Upper lobe of right lung (tissue), 1 donor: ENCODE data around the gene TAF1A. TPM values are rescaled to one million over a fixed set of nuclear protein-coding genes. Genes with fewer than 3 reads are reported as not detected.
A peak's percentile ranks its signal among the peaks of the same experiment; 100 is the strongest.

Source experiments
- ATAC-seq: fragments of 200-7000 bp; cut with Tn5 transposase; one replicate; pipeline ENCODE4 v1.9.1; 2020; ENCODE audit warnings: mild to moderate bottlenecking, moderate library complexity
- DNase-seq: peaks from one replicate; pipeline ENCODE4 v3.0.0-alpha.2; 2020
- H3K27ac ChIP-seq: fragments of 200-600 bp; one replicate; pipeline ENCODE4 v1.8.0; 2022
- H3K27me3 ChIP-seq: fragments of 200-600 bp; one replicate; pipeline ENCODE4 v1.8.0; 2022; ENCODE audit warnings: mild to moderate bottlenecking
- H3K36me3 ChIP-seq: fragments of 200-600 bp; one replicate; pipeline ENCODE4 v1.8.0; 2022
- H3K4me1 ChIP-seq: fragments of 200-600 bp; one replicate; pipeline ENCODE4 v1.8.0; 2022
- H3K4me3 ChIP-seq: fragments of 200-600 bp; one replicate; pipeline ENCODE4 v1.8.0; 2022; ENCODE audit warnings: mild to moderate bottlenecking
- H3K9me3 ChIP-seq: fragments of 200-600 bp; one replicate; pipeline ENCODE4 v1.8.0; 2022
- CTCF ChIP-seq: fragments of 200-600 bp; IDR thresholded peaks from one replicate; pipeline ENCODE4 v1.8.0; 2022; ENCODE audit warnings: antibody characterized with exemption
- intact Hi-C: fragments of 100-400 bp; cut with DNase I; formaldehyde crosslinking; loops from one replicate; pipeline ENCODE4 v1.11.0; 2022
- total RNA-seq: library from RNA; stranded (reverse); fragmentation: NEBNext Ultra II Directional; extraction: Animal tissue kit (Norgen Biotek cat#: 25700); gene quantifications from one replicate; pipeline ENCODE4 v1.2.1, GENCODE V29; 2021
- donor health status: DM: no; HTN: yes; CAD: no; lungs with severe emphysema.

TAF1A gene
- total RNA-seq, 1 donor from 2014 or later: 7.1 TPM

- intact Hi-C loops: no loop called here
- ATAC-seq: no peak
- Histone ChIP-seq H3K4me3 (no peak overlapping the region), H3K27ac (no peak overlapping the region), H3K4me1 (no peaks in the 10 kb centered on the region), H3K27me3 (peaks cover 5% of the 10 kb centered on the region), H3K9me3 (no peaks in the 10 kb centered on the region), H3K36me3 (no peaks in the 10 kb centered on the region)
- TF ChIP-seq CTCF: no peak
- no peak for DNase-seq
These were observed 42.5 kb downstream of the TAF1A start for GRCh38 chr1:222547260-222547614.

- TF ChIP-seq CTCF: no peak
- DNase-seq (no peak), ATAC-seq (peak; percentile 73)
- no peak overlapping the region for H3K4me3 ChIP-seq
- no peak overlapping the region for H3K27ac ChIP-seq
- peaks cover 5% of the 10 kb centered on the region for H3K27me3 ChIP-seq
- no peaks in the 10 kb centered on the region for H3K4me1 ChIP-seq
- H3K9me3 ChIP-seq: no peaks in the 10 kb centered on the region
- H3K36me3 ChIP-seq: no peaks in the 10 kb centered on the region
- intact Hi-C loops: no loop called here
These were observed 43.0 kb downstream of the TAF1A start for GRCh38 chr1:222546548-222547259.

GRCh38 chr1:222546091-222546490 lies 43.6 kb downstream of the TAF1A start:
- Histone ChIP-seq H3K36me3 (no peaks in the 10 kb centered on the region), H3K27me3 (peaks cover 5% of the 10 kb centered on the region), H3K27ac (no peak overlapping the region), H3K4me1 (no peaks in the 10 kb centered on the region), H3K4me3 (no peak overlapping the region), H3K9me3 (no peaks in the 10 kb centered on the region)
- no peak for DNase-seq
- no peak for ATAC-seq
- intact Hi-C loops: no loop called here
- TF ChIP-seq CTCF: no peak

GRCh38 chr1:222543817-222544216 lies 45.9 kb downstream of the TAF1A start:
- no peaks in the 10 kb centered on the region for H3K4me1 ChIP-seq
- H3K36me3 ChIP-seq: no peaks in the 10 kb centered on the region
- intact Hi-C loops: no loop called here
- H3K27ac ChIP-seq: no peak overlapping the region
- peaks cover 5% of the 10 kb centered on the region for H3K27me3 ChIP-seq
- DNase-seq: no peak
- TF ChIP-seq CTCF: no peak
- H3K9me3 ChIP-seq: no peaks in the 10 kb centered on the region
- no peak overlapping the region for H3K4me3 ChIP-seq
- ATAC-seq: no peak

- TF ChIP-seq CTCF: no peak
- Histone ChIP-seq H3K36me3 (no peaks in the 10 kb centered on the region), H3K27ac (no peak overlapping the region), H3K4me1 (no peaks in the 10 kb centered on the region), H3K4me3 (no peak overlapping the region), H3K9me3 (no peaks in the 10 kb centered on the region), H3K27me3 (peaks cover 5% of the 10 kb centered on the region)
- no peak for DNase-seq
- intact Hi-C loops: no loop called here
- no peak for ATAC-seq
These were observed 49.1 kb downstream of the TAF1A start for GRCh38 chr1:222540598-222540995.
